Activated CD4-positive, alpha-beta T cell treated with anti-CD3 and anti-CD28 coated beads, Interleukin-2, amount 10 ng/mL, durations not matched to agents 7 days and 5 days (primary cell): Measurements from ENCODE around the gene FABP7. TPM values are rescaled to one million over a fixed set of nuclear protein-coding genes. Genes with fewer than 3 reads are reported as not detected.
"Not testable (repeated sequence)": the region's sequence is repeated elsewhere in the genome, so short reads cannot be mapped to it uniquely, and the experiment has no call there.

Source experiments
- CTCF ChIA-PET: fragments of 350-600 bp; sonication (Branson Sonifier 250); formaldehyde crosslinking; loops from one replicate; lab custom pipeline; 2021; ENCODE audit warnings: antibody characterized with exemption; lab: Charles Lee
- POLR2A ChIA-PET: fragments of 350-600 bp; sonication (Branson Sonifier 250); formaldehyde crosslinking; loops from one replicate; lab custom pipeline; 2021; ENCODE audit warnings: antibody characterized with exemption; lab: Charles Lee
- DNase-seq: peaks from one replicate; pipeline ENCODE4 v3.0.0-alpha.2; 2020
- H3K27ac Mint-ChIP-seq: one replicate; pipeline ENCODE4 v1.8.0; 2021; ENCODE audit warnings: mild to moderate bottlenecking, moderate library complexity, mixed read lengths
- H3K27me3 Mint-ChIP-seq: one replicate; pipeline ENCODE4 v1.8.0; 2021; ENCODE audit warnings: mixed read lengths
- H3K36me3 Mint-ChIP-seq: one replicate; pipeline ENCODE4 v1.8.0; 2021; ENCODE audit warnings: low read depth, mixed read lengths
- H3K4me1 Mint-ChIP-seq: one replicate; pipeline ENCODE4 v1.8.0; 2021; ENCODE audit warnings: mixed read lengths
- H3K4me3 Mint-ChIP-seq: one replicate; pipeline ENCODE4 v1.8.0; 2021; ENCODE audit warnings: mild to moderate bottlenecking, moderate library complexity, mixed read lengths
- H3K9me3 Mint-ChIP-seq: one replicate; pipeline ENCODE4 v1.8.0; 2021; ENCODE audit warnings: mixed read lengths
- total RNA-seq, 2 experiments: library from RNA; stranded (reverse); gene quantifications; one replicate each; pipeline ENCODE4 v1.2.3, GENCODE V29; 2021

FABP7 gene
- total RNA-seq, result not detected

GRCh38 chr6:122779667-122780066 lies at the start of gene FABP7:
Gene FABP7, plus strand, starts transcription at chr6:122779716. Its CDS starts 79 bp downstream, at chr6:122779795.
- peaks cover 27% of the 10 kb centered on the region for H3K27me3 Mint-ChIP-seq
- POLR2A ChIA-PET, result no interaction called here
- H3K4me1 Mint-ChIP-seq, result no peaks in the 10 kb centered on the region
- H3K9me3 Mint-ChIP-seq, result no peaks in the 10 kb centered on the region
- CTCF ChIA-PET, result interaction anchor here (1.2 kb wide), 1 partner anchor 13 kb away, joined by 3 read pairs; no protein-coding TSS in a partner anchor
- H3K36me3 Mint-ChIP-seq, result no peaks in the 10 kb centered on the region
- DNase-seq, result no peak
- H3K27ac Mint-ChIP-seq, result no peak within 1 kb of the TSS
- H3K4me3 Mint-ChIP-seq, result no peak within 1 kb of the TSS

- CTCF ChIA-PET, result interaction anchor here (1.7 kb wide), 1 partner anchor 10 kb away, joined by 5 read pairs; no protein-coding TSS in a partner anchor
- POLR2A ChIA-PET, result no interaction called here
Measured at GRCh38 chr6:122730334-122730733, 49.2 kb upstream of the FABP7 start.

DNA sequence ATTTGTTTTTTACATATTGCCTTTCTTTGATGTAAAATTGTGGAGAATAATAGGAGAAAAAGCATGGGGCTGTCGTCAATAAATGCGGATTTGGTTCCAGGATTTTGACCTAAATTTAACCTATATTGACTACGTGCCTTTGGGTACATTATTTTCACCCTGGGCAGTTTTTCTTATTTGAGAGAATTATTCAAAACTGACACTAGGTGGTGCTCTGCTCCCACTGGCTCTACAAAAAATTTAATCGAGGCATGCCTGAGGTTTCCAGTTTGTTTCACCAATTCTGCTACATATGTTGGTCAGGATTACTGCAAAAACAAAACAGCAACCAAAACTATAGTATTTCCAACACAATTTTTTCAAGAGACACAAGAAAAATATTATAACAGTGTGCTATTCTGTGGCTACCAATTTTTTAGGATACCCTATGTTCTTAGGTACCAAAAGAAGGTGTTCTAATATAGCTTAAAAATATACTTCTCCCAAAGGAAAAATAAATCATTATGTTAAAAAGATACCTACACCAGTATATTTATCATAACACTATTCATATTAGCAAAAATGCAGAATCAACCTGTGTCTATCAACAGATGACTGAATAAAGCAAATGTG lies 48.6 kb upstream of the FABP7 start:
- H3K9me3 Mint-ChIP-seq, result no peaks in the 10 kb centered on the region
- POLR2A ChIA-PET, result no interaction called here
- no peak overlapping the region for H3K4me3 Mint-ChIP-seq
- CTCF ChIA-PET, result interaction anchor here (1.7 kb wide), 2 partner anchors 10 to 108 kb away, joined by 5 to 6 read pairs; no protein-coding TSS in a partner anchor
- H3K27ac Mint-ChIP-seq, result no peak overlapping the region
- DNase-seq, result peak; percentile 20
- H3K4me1 Mint-ChIP-seq, result no peaks in the 10 kb centered on the region
- no peaks in the 10 kb centered on the region for H3K36me3 Mint-ChIP-seq
- peaks cover 6% of the 10 kb centered on the region for H3K27me3 Mint-ChIP-seq

More at GRCh38 chr6:122730334-122730733, 49.2 kb upstream of the FABP7 start:
- Mint-ChIP-seq H3K36me3 (no peaks in the 10 kb centered on the region), H3K4me1 (no peaks in the 10 kb centered on the region), H3K27ac (no peak overlapping the region), H3K27me3 (peaks cover 6% of the 10 kb centered on the region), H3K9me3 (no peaks in the 10 kb centered on the region), H3K4me3 (no peak overlapping the region)
- no peak for DNase-seq

DNA sequence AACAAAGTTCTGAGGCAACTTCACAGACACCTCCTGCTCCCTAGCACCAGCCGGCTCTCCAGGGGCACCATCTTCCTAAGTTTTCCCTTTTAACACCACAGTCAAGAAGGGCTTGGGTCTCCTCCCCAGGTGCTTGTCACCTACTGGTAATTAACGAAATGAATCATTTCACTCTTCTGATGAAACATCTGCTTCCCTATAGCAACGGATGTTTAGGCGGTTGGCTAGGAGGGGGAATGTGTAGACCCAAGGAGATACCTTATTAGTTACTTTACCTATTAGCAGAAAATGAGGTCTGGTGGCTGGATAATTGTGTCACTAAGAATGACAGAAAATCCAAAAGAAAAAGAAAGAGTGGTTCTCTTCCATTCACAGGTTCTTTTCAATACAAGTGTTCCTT lies 46.3 kb upstream of the FABP7 start:
- Mint-ChIP-seq H3K36me3 (no peaks in the 10 kb centered on the region), H3K9me3 (no peaks in the 10 kb centered on the region), H3K27ac (no peak overlapping the region), H3K4me1 (no peaks in the 10 kb centered on the region), H3K4me3 (no peak overlapping the region), H3K27me3 (peaks cover 6% of the 10 kb centered on the region)
- DNase-seq, result no peak
- ChIA-PET CTCF (no interaction called here), POLR2A (no interaction called here)

DNA sequence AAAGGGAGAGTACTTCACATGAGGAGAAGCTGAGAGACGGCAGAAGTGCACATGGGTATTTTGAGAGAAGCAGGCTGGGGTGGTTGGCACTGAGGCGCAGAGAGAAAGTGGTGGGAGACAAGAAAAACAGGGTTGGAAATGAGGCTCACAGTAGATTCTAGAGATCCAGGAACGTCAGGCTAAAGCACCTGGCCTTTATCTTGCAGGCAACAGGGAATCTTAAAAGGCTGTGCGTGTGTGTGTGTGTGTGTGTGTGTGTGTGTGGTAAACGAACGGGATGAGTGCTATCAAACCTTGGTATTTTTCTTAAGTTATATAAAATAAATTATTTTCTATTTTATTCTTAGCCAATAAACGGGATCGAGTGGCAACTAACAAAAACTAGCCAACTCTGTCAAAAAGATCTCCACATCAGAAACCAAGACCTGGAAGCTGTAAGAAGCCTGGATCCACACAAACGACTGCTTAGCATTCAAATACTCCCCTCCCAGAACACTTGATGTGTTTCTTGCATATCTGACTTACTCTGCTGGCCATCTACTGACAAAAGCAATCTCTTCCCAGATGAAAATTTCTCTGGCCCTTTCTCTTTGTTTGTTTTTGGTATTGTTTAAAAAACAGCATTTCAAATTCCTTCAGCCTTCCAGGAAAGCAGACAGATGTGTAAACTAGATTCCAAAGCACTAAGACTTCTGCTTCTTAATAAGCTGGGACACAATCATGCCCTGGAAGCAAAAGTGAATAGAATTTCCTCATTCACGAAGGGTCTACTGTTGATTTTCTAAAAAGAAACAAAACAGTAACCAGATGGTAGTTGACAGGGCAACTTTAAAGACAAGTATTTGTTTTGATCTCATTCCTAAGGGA lies 44.8 kb upstream of the FABP7 start:
- H3K27ac Mint-ChIP-seq, result no peak overlapping the region
- H3K27me3 Mint-ChIP-seq, result peaks cover 6% of the 10 kb centered on the region
- ChIA-PET CTCF (no interaction called here), POLR2A (no interaction called here)
- no peaks in the 10 kb centered on the region for H3K9me3 Mint-ChIP-seq
- H3K36me3 Mint-ChIP-seq, result no peaks in the 10 kb centered on the region
- H3K4me1 Mint-ChIP-seq, result no peaks in the 10 kb centered on the region
- H3K4me3 Mint-ChIP-seq, result no peak overlapping the region
- DNase-seq, result no peak

GRCh38 chr6:122735582-122735981 lies 43.9 kb upstream of the FABP7 start:
- H3K36me3 Mint-ChIP-seq, result no peaks in the 10 kb centered on the region
- CTCF ChIA-PET, result no interaction called here

DNA sequence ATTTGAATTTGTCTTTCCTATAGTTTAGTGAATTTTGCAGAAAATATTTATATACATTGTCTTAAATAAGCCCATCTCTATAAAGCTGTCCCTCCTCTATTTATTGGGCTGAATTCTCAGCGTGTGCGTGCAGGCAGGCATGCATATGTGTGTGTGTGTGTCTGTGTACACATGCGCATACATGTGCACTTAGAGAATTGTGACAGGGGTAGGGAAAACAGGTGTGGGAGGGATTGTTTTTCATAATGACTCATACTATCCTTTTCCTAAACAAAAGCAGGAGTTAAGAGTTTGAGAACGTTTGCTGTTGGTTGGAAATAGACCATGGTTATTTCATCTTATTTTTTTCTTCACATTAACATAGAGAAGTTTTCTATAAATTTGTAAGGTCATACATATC lies 43.4 kb upstream of the FABP7 start:
- Mint-ChIP-seq H3K4me3 (no peak overlapping the region), H3K9me3 (no peaks in the 10 kb centered on the region), H3K27ac (no peak overlapping the region), H3K4me1 (no peaks in the 10 kb centered on the region), H3K27me3 (peaks cover 6% of the 10 kb centered on the region), H3K36me3 (no peaks in the 10 kb centered on the region)
- no peak for DNase-seq
- CTCF ChIA-PET, result no interaction called here
- POLR2A ChIA-PET, result no interaction called here

More at GRCh38 chr6:122735582-122735981, 43.9 kb upstream of the FABP7 start:
- POLR2A ChIA-PET, result no interaction called here
- no peaks in the 10 kb centered on the region for H3K9me3 Mint-ChIP-seq
- peaks cover 6% of the 10 kb centered on the region for H3K27me3 Mint-ChIP-seq
- H3K4me3 Mint-ChIP-seq, result no peak overlapping the region
- no peak overlapping the region for H3K27ac Mint-ChIP-seq
- no peaks in the 10 kb centered on the region for H3K4me1 Mint-ChIP-seq
- no peak for DNase-seq

GRCh38 chr6:122736616-122737015 lies 42.9 kb upstream of the FABP7 start:
- POLR2A ChIA-PET, result no interaction called here
- H3K9me3 Mint-ChIP-seq, result no peaks in the 10 kb centered on the region
- CTCF ChIA-PET, result no interaction called here

DNA sequence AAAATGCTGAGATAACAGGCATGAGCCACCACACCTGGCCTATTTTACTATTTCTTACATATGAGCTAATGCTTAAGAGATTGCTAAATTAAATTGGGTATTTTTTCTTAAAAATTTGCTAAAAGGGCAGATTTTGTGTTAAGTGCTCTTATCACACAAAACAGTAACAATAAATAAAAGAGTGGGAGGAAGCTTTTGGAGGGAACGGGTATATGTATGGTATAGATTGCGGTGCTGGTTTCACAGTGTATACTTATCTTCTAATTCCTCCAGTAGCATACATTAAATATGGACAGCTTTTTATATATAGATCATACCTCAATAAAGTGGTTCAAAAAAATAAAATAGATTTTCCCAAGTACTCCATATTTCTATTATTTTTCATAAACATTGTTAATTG lies 39.4 kb upstream of the FABP7 start:
- Mint-ChIP-seq H3K27ac (no peak overlapping the region), H3K4me3 (no peak overlapping the region), H3K27me3 (no peaks in the 10 kb centered on the region), H3K36me3 (no peaks in the 10 kb centered on the region), H3K4me1 (no peaks in the 10 kb centered on the region), H3K9me3 (no peaks in the 10 kb centered on the region)
- DNase-seq, result no peak
- ChIA-PET CTCF (interaction anchor here (1.4 kb wide), 1 partner anchor 9 kb away, joined by 5 read pairs; no protein-coding TSS in a partner anchor), POLR2A (no interaction called here)

More at GRCh38 chr6:122736616-122737015, 42.9 kb upstream of the FABP7 start:
- no peak for DNase-seq
- Mint-ChIP-seq H3K27ac (no peak overlapping the region), H3K4me1 (no peaks in the 10 kb centered on the region), H3K4me3 (no peak overlapping the region), H3K36me3 (no peaks in the 10 kb centered on the region), H3K27me3 (peaks cover 6% of the 10 kb centered on the region)

GRCh38 chr6:122740936-122741335 lies 38.6 kb upstream of the FABP7 start:
- Mint-ChIP-seq H3K4me1 (no peaks in the 10 kb centered on the region), H3K4me3 (no peak overlapping the region), H3K9me3 (no peaks in the 10 kb centered on the region), H3K27me3 (no peaks in the 10 kb centered on the region), H3K27ac (no peak overlapping the region), H3K36me3 (no peaks in the 10 kb centered on the region)
- ChIA-PET CTCF (interaction anchor here (1.4 kb wide), 1 partner anchor 10 kb away, joined by 5 read pairs; no protein-coding TSS in a partner anchor), POLR2A (no interaction called here)
- DNase-seq, result no peak

GRCh38 chr6:122744247-122744646 lies 35.3 kb upstream of the FABP7 start:
- CTCF ChIA-PET, result interaction anchor here (1.2 kb wide), 2 partner anchors 16 to 68 kb away, joined by 3 read pairs; no protein-coding TSS in a partner anchor
- POLR2A ChIA-PET, H3K27me3 Mint-ChIP-seq, H3K27ac Mint-ChIP-seq, DNase-seq, H3K9me3 Mint-ChIP-seq, H3K36me3 Mint-ChIP-seq, H3K4me3 Mint-ChIP-seq, H3K4me1 Mint-ChIP-seq: not testable (repeated sequence)

DNA sequence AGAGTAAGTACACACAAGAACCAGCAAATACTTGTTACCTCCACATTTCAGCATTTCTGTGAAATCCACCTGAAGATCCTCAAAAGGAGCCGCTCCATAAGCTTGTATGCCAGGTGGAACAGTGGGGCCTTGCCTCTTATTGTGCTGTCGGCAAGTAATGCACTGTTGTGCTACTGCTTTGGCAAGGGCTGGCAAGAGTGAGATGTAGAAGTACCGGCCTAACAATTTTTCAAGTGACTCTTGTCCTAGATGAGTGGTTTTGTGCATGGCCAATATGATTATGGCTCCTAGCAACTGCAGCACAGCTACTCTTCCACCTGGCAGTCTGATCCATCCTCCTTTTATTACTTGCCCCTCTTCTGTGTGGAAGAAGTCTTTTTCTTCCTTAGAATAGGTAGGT lies 34.7 kb upstream of the FABP7 start:
- H3K4me1 Mint-ChIP-seq, H3K27ac Mint-ChIP-seq, POLR2A ChIA-PET, H3K27me3 Mint-ChIP-seq, DNase-seq, H3K36me3 Mint-ChIP-seq, H3K9me3 Mint-ChIP-seq, H3K4me3 Mint-ChIP-seq: not testable (repeated sequence)
- CTCF ChIA-PET, result interaction anchor here (1.2 kb wide), 1 partner anchor 68 kb away, joined by 3 read pairs; no protein-coding TSS in a partner anchor

- Mint-ChIP-seq H3K27ac (no peak overlapping the region), H3K4me3 (no peak overlapping the region), H3K4me1 (peaks cover 20% of the 10 kb centered on the region), H3K27me3 (no peaks in the 10 kb centered on the region), H3K9me3 (peaks cover 2% of the 10 kb centered on the region), H3K36me3 (no peaks in the 10 kb centered on the region)
- no peak for DNase-seq
- POLR2A ChIA-PET, result no interaction called here
- CTCF ChIA-PET, result no interaction called here
Measured at GRCh38 chr6:122746688-122747087, 32.8 kb upstream of the FABP7 start.
